Upper lobe of left lung (tissue), 4 donors: ENCODE data around the gene LPGAT1.

ENCODE experiments used
- CTCF ChIP-seq, 6 experiments: fragments of 450-650 bp in 4 of 6; fragments of 200-600 bp in 2 of 6; sonication (generic) in 2 of 6; IDR thresholded peaks; one replicate each; pipeline ENCODE4 v1.5.1; 2016 to 2019; ENCODE audit warnings: antibody characterized with exemption in 6 of 6
- EP300 ChIP-seq, 4 donors: sonication (generic); formaldehyde crosslinking; IDR thresholded peaks; one replicate each; pipeline ENCODE4 v1.5.1; 2017; ENCODE audit warnings: antibody characterized with exemption in 4 of 4, control low read depth in 2 of 4
- POLR2A ChIP-seq, 4 donors: fragments of 450-650 bp; IDR thresholded peaks; one replicate each; pipeline ENCODE4 v1.5.1; 2016 to 2017; ENCODE audit warnings: antibody characterized with exemption in 4 of 4, mild to moderate bottlenecking in 2 of 4
- POLR2AphosphoS5 ChIP-seq, 2 donors: sonication (generic); formaldehyde crosslinking; IDR thresholded peaks; one replicate each; pipeline ENCODE4 v1.5.1; 2017; ENCODE audit warnings: antibody characterized with exemption in 2 of 2

GRCh38 chr1:211827051-211827450 is 3.5 kb downstream of the LPGAT1 start:
- no peak for TF ChIP-seq CTCF (IDR thresholded peaks at IDR 0.05)
- no peak for TF ChIP-seq POLR2A (IDR thresholded peaks at IDR 0.05)
- no peak for TF ChIP-seq EP300 (IDR thresholded peaks at IDR 0.05)
- no peak for TF ChIP-seq POLR2AphosphoS5 (IDR thresholded peaks at IDR 0.05)
